ENCODE measurements around the gene KRTAP23-1. TPM values are rescaled to one million over a fixed set of nuclear protein-coding genes. Genes with fewer than 3 reads are reported as not detected.

The KRTAP23-1 gene
- total and polyA plus RNA-seq, 8 donors, result not detected

DNA sequence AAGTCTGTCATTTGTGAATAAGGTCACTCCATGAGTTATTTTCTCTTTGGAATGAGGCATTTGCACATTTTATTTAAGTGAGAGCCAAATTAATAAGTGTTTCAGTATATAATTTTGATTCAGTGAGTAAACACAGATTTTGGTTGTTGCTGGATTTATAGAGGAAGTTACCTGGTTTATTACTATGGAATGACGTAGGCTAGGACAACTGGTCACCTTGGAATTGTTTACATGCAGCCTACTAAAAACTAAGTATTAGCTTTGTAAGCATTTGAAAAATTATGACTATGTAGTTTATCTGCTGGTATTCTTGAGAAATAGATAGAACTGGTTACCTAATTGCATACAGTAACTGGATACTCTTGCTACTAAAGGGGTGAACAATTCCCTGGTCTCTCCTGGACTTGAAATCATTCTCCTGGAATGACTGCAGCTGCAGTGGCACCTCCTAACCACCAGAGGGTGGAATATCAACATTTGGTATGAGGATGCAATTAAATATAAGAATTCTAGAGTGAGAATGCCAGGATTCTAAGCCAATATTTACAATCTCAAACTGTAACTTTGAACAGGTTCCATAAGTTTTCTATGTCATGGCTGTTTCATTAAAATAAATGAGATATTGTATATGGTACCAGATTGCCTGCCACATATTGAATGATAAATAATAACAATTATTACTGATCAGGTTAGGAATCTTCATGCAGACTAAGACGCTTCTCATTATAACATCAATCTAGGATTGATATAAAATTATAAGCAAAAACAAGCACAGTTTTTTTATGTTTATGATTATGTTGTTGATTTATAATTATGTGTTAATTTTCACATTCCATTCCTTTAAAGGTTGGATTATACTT is 7.5 kb downstream of the KRTAP23-1 start:
- no peaks in the 10 kb centered on the region for H3K4me1 ChIP-seq
- ATAC-seq (peak; percentile 56 to 77 (median 68)), DNase-seq (peak in 3 of 6 donors; percentile 17 to 65 (median 57)), FAIRE-seq (peak; percentile 17)
- no peak overlapping the region for H3K27ac ChIP-seq
- TF ChIP-seq CTCF (IDR thresholded peaks at IDR 0.05), result peak; percentile 62 to 89 (median 79)
- 78 to 79% methylated on average over 2 of the region's 2 CpGs for WGBS, 2 donors
- H3K27me3 ChIP-seq, result no peaks in the 10 kb centered on the region
- no peaks in the 10 kb centered on the region for H3K36me3 ChIP-seq
- intact Hi-C loops (cut with DNase I), result loop anchor here in 1 of 3 donors (10.0 kb wide), 1 partner anchor 744 kb away; no protein-coding TSS in a partner anchor
- no peaks in the 10 kb centered on the region for H3K9me3 ChIP-seq
- H3K4me3 ChIP-seq, result no peak overlapping the region

GRCh38 chr21:30338717-30339116 is 9.7 kb downstream of the KRTAP23-1 start:
- H3K27ac ChIP-seq, result no peak overlapping the region
- H3K27me3 ChIP-seq, result no peaks in the 10 kb centered on the region
- intact Hi-C loops (cut with DNase I), result loop anchor here in 1 of 3 donors (10.0 kb wide), 1 partner anchor 746 kb away; no protein-coding TSS in a partner anchor
- no peaks in the 10 kb centered on the region for H3K36me3 ChIP-seq
- H3K9me3 ChIP-seq, result no peaks in the 10 kb centered on the region
- FAIRE-seq, result no peak
- DNase-seq, result no peak
- WGBS, 2 donors, result 90 to 91% methylated on average over 4 of the region's 4 CpGs
- TF ChIP-seq CTCF (IDR thresholded peaks at IDR 0.05), result no peak
- H3K4me1 ChIP-seq, result no peaks in the 10 kb centered on the region
- ATAC-seq, result no peak
- H3K4me3 ChIP-seq, result no peak overlapping the region

GRCh38 chr21:30337772-30338171 is 10.6 kb downstream of the KRTAP23-1 start:
- Histone ChIP-seq H3K4me3 (no peak overlapping the region), H3K9me3 (no peaks in the 10 kb centered on the region), H3K27ac (no peak overlapping the region), H3K4me1 (no peaks in the 10 kb centered on the region), H3K36me3 (no peaks in the 10 kb centered on the region), H3K27me3 (no peaks in the 10 kb centered on the region)
- ATAC-seq (no peak), FAIRE-seq (no peak), DNase-seq (no peak)
- no peak for TF ChIP-seq CTCF (IDR thresholded peaks at IDR 0.05)
- intact Hi-C loops (cut with DNase I), result loop anchor here in 1 of 3 donors (10.0 kb wide), 1 partner anchor 747 kb away; no protein-coding TSS in a partner anchor

GRCh38 chr21:30337276-30337744 is 11.1 kb downstream of the KRTAP23-1 start, which contains the start of gene KRTAP27-1:
TSS of gene KRTAP27-1 (minus strand) at chr21:30337694. CDS start at chr21:30337668, 26 bp downstream.
- Histone ChIP-seq H3K36me3 (no peaks in the 10 kb centered on the region), H3K27ac (no peak within 1 kb of the TSS), H3K27me3 (no peaks in the 10 kb centered on the region), H3K4me3 (no peak within 1 kb of the TSS), H3K4me1 (no peaks in the 10 kb centered on the region), H3K9me3 (no peaks in the 10 kb centered on the region)
- FAIRE-seq (no peak), ATAC-seq (no peak), DNase-seq (no peak)
- no peak for TF ChIP-seq CTCF (IDR thresholded peaks at IDR 0.05)
- WGBS, 2 donors, result 79 to 82% methylated on average over 6 of the region's 6 CpGs
- intact Hi-C loops (cut with DNase I), result loop anchor here in 1 of 3 donors (10.0 kb wide), 1 partner anchor 747 kb away; no protein-coding TSS in a partner anchor

Measured in pancreas (tissue), 10 donors.